HEK293 (cell line): Measurements from ENCODE around the gene YEATS4.

Experiments
- CTCF ChIA-PET: fragments of 350-600 bp; formaldehyde crosslinking; extraction: SDS; loops from one replicate; lab custom pipeline; 2021; ENCODE audit warnings: antibody characterized with exemption; lab: Yijun Ruan, JAX
- POLR2A ChIA-PET: fragments of 300-600 bp; formaldehyde crosslinking; extraction: SDS; loops from one replicate; lab custom pipeline; 2020; ENCODE audit warnings: antibody characterized with exemption, inconsistent platforms; lab: Yijun Ruan, JAX
- H3K27ac ChIP-seq: fragments of 200-500 bp; sonication (Bioruptor generic); 2 replicates; pipeline ENCODE4 v1.5.1; 2014; ENCODE audit warnings: low read depth, low read length, control low read depth, inconsistent platforms; ENCODE audit errors: extremely low read depth
- H3K36me3 ChIP-seq, 2 experiments: fragments of 200-500 bp in 1 of 2; sonication (Bioruptor generic) in 1 of 2; 1 replicate in 1 of 2; 2 replicates in 1 of 2; pipeline ENCODE4 v1.5.1; 2014 to 2017; ENCODE audit warnings: inconsistent platforms in 2 of 2, low read length in 2 of 2; ENCODE audit not compliant: control insufficient read depth in 2 of 2, insufficient read depth in 1 of 2
- H3K4me1 ChIP-seq: fragments of 200-500 bp; sonication (Bioruptor generic); 2 replicates; pipeline ENCODE4 v1.5.1; 2014; ENCODE audit warnings: mild to moderate bottlenecking, low read length, inconsistent platforms; ENCODE audit not compliant: control insufficient read depth, insufficient read depth
- H3K4me3 ChIP-seq: 2 replicates; pipeline ENCODE4 v1.5.1; 2011; ENCODE audit warnings: low read depth, mild to moderate bottlenecking, control low read depth, low read length, moderate library complexity
- H3K9me3 ChIP-seq: fragments of 200-500 bp; sonication (Bioruptor generic); 2 replicates; pipeline ENCODE4 v1.5.1; 2014; ENCODE audit warnings: low read depth, low read length, inconsistent platforms; ENCODE audit not compliant: control insufficient read depth, insufficient read depth
- EGR2 ChIP-seq: fragments of 450-650 bp; formaldehyde crosslinking; IDR thresholded peaks from 2 replicates; pipeline ENCODE4 v1.5.1; 2016; ENCODE audit warnings: low read depth, missing biosample characterization, missing genetic modification characterization
- GLIS2 ChIP-seq: fragments of 450-650 bp; formaldehyde crosslinking; IDR thresholded peaks from 2 replicates; pipeline ENCODE4 v1.5.1; 2016; ENCODE audit warnings: missing biosample characterization, missing genetic modification characterization
- HOXC10 ChIP-seq: sonication (generic); formaldehyde crosslinking; IDR thresholded peaks from 2 replicates; pipeline ENCODE4 v1.8.1; 2023; ENCODE audit warnings: mild to moderate bottlenecking, missing genetic modification reagents
- HOXD13 ChIP-seq: sonication (generic); formaldehyde crosslinking; IDR thresholded peaks from 2 replicates; pipeline ENCODE4 v1.8.0; 2022; ENCODE audit warnings: missing genetic modification reagents, borderline replicate concordance
- IKZF3 ChIP-seq: fragments of 450-650 bp; IDR thresholded peaks from 2 replicates; pipeline ENCODE4 v1.5.0; 2018; ENCODE audit warnings: missing biosample characterization, mild to moderate bottlenecking, missing genetic modification characterization, moderate library complexity
- KLF8 ChIP-seq: fragments of 450-650 bp; formaldehyde crosslinking; IDR thresholded peaks from 2 replicates; pipeline ENCODE4 v1.5.1; 2016; ENCODE audit warnings: missing biosample characterization, missing genetic modification characterization
- KLF9 ChIP-seq: fragments of 450-650 bp; formaldehyde crosslinking; IDR thresholded peaks from 2 replicates; pipeline ENCODE4 v1.5.1; 2016; ENCODE audit warnings: missing biosample characterization, missing genetic modification characterization, low read depth
- MEIS1 ChIP-seq: sonication (generic); formaldehyde crosslinking; IDR thresholded peaks from 2 replicates; pipeline ENCODE4 v1.8.1; 2022; ENCODE audit warnings: missing genetic modification reagents, mild to moderate bottlenecking, borderline replicate concordance
- REPIN1 ChIP-seq: fragments of 450-650 bp; formaldehyde crosslinking; IDR thresholded peaks from 2 replicates; pipeline ENCODE4 v1.5.1; 2017; ENCODE audit warnings: missing biosample characterization, missing genetic modification characterization, low read depth
- SCRT2 ChIP-seq: fragments of 450-650 bp; formaldehyde crosslinking; IDR thresholded peaks from 2 replicates; pipeline ENCODE4 v1.5.1; 2016; ENCODE audit warnings: missing biosample characterization, missing genetic modification characterization
- TCF7L2 ChIP-seq: IDR thresholded peaks from 2 replicates; pipeline ENCODE4 v1.6.1; 2011; ENCODE audit warnings: low read depth, mild to moderate bottlenecking, inconsistent platforms, low read length, moderate library complexity, borderline replicate concordance
- WT1 ChIP-seq: fragments of 450-650 bp; formaldehyde crosslinking; IDR thresholded peaks from 2 replicates; pipeline ENCODE4 v1.5.1; 2016; ENCODE audit warnings: missing biosample characterization, missing genetic modification characterization
- ZBTB7A ChIP-seq: fragments of 450-650 bp; formaldehyde crosslinking; IDR thresholded peaks from 2 replicates; pipeline ENCODE4 v1.5.1; 2016; ENCODE audit warnings: low read depth, missing biosample characterization, missing genetic modification characterization
- ZFP37 ChIP-seq: fragments of 450-650 bp; formaldehyde crosslinking; IDR thresholded peaks from 2 replicates; pipeline ENCODE4 v1.5.1; 2016; ENCODE audit warnings: missing biosample characterization, missing genetic modification characterization
- ZNF133 ChIP-seq: fragments of 450-650 bp; formaldehyde crosslinking; IDR thresholded peaks from 2 replicates; pipeline ENCODE4 v1.5.1; 2016; ENCODE audit warnings: missing biosample characterization, missing genetic modification characterization
- ZNF140 ChIP-seq: fragments of 450-650 bp; formaldehyde crosslinking; IDR thresholded peaks from 2 replicates; pipeline ENCODE4 v1.5.1; 2016; ENCODE audit warnings: missing biosample characterization, missing genetic modification characterization
- ZNF16 ChIP-seq: fragments of 450-650 bp; formaldehyde crosslinking; IDR thresholded peaks from 2 replicates; pipeline ENCODE4 v1.5.1; 2016; ENCODE audit warnings: low read depth, missing biosample characterization, missing genetic modification characterization
- ZNF223 ChIP-seq: fragments of 450-650 bp; formaldehyde crosslinking; IDR thresholded peaks from 2 replicates; pipeline ENCODE4 v1.5.1; 2016; ENCODE audit warnings: missing biosample characterization, missing genetic modification characterization
- ZNF266 ChIP-seq: fragments of 450-650 bp; formaldehyde crosslinking; IDR thresholded peaks from 2 replicates; pipeline ENCODE4 v1.5.1; 2016; ENCODE audit warnings: missing biosample characterization, missing genetic modification characterization, low read depth
- ZNF274 ChIP-seq, 2 experiments: fragments of 200-500 bp in 1 of 2; fragments of 450-650 bp in 1 of 2; sonication (Bioruptor generic) in 1 of 2; formaldehyde crosslinking in 1 of 2; IDR thresholded peaks; 2 replicates each; pipeline versions ENCODE4 v1.5.1 to v1.6.1; 2014 to 2016; ENCODE audit warnings: borderline replicate concordance in 1 of 2, inconsistent platforms in 1 of 2, low read length in 1 of 2, missing biosample characterization in 1 of 2, missing genetic modification characterization in 1 of 2
- ZNF324 ChIP-seq: fragments of 450-650 bp; formaldehyde crosslinking; IDR thresholded peaks from 2 replicates; pipeline ENCODE4 v1.5.1; 2016; ENCODE audit warnings: missing biosample characterization, missing genetic modification characterization
- ZNF341 ChIP-seq: fragments of 450-650 bp; formaldehyde crosslinking; IDR thresholded peaks from 2 replicates; pipeline ENCODE4; 2016; ENCODE audit warnings: low read depth, missing biosample characterization, missing genetic modification characterization
- ZNF350 ChIP-seq: fragments of 450-650 bp; formaldehyde crosslinking; IDR thresholded peaks from 2 replicates; pipeline ENCODE4 v1.5.0; 2017; ENCODE audit warnings: missing biosample characterization, mild to moderate bottlenecking, missing genetic modification characterization
- ZNF366 ChIP-seq: fragments of 450-650 bp; formaldehyde crosslinking; conservative IDR thresholded peaks from 2 replicates; pipeline ENCODE4 v1.5.1; 2016; ENCODE audit warnings: missing biosample characterization, missing genetic modification characterization
- ZNF426 ChIP-seq: fragments of 450-650 bp; formaldehyde crosslinking; IDR thresholded peaks from 2 replicates; pipeline ENCODE4 v1.5.1; 2017; ENCODE audit warnings: missing biosample characterization, missing genetic modification characterization, mild to moderate bottlenecking, inconsistent platforms, moderate library complexity
- ZNF548 ChIP-seq: fragments of 450-650 bp; formaldehyde crosslinking; IDR thresholded peaks from 2 replicates; pipeline ENCODE4 v1.5.1; 2016; ENCODE audit warnings: missing biosample characterization, missing genetic modification characterization
- ZNF600 ChIP-seq: fragments of 450-650 bp; formaldehyde crosslinking; IDR thresholded peaks from 2 replicates; pipeline ENCODE4 v1.5.1; 2016; ENCODE audit warnings: missing biosample characterization, missing genetic modification characterization
- ZNF621 ChIP-seq: fragments of 450-650 bp; formaldehyde crosslinking; IDR thresholded peaks from 2 replicates; pipeline ENCODE4 v1.5.1; 2017; ENCODE audit warnings: missing biosample characterization, missing genetic modification characterization
- ZNF623 ChIP-seq: fragments of 450-650 bp; formaldehyde crosslinking; IDR thresholded peaks from 2 replicates; pipeline ENCODE4 v1.5.1; 2016; ENCODE audit warnings: missing biosample characterization, missing genetic modification characterization
- ZNF626 ChIP-seq: fragments of 450-650 bp; sonication (Bioruptor Pico); formaldehyde crosslinking; IDR thresholded peaks from 2 replicates; pipeline ENCODE4 v1.5.1; 2018; ENCODE audit warnings: missing biosample characterization, missing genetic modification characterization, inconsistent platforms
- ZNF658 ChIP-seq: fragments of 450-650 bp; formaldehyde crosslinking; IDR thresholded peaks from 2 replicates; pipeline ENCODE4; 2016; ENCODE audit warnings: missing biosample characterization, missing genetic modification characterization
- ZNF791 ChIP-seq: fragments of 450-650 bp; formaldehyde crosslinking; IDR thresholded peaks from 2 replicates; pipeline ENCODE4 v1.5.1; 2016; ENCODE audit warnings: missing biosample characterization, missing genetic modification characterization
- TF ChIP-seq, protein P1 (sequence below): fragments of 450-650 bp; formaldehyde crosslinking; IDR thresholded peaks from 2 replicates; pipeline ENCODE4 v1.5.1; 2017; ENCODE audit warnings: missing biosample characterization, missing genetic modification characterization

YEATS4 gene

GRCh38 chr12:69392179-69392928 is 32.8 kb downstream of the YEATS4 start:
- no peaks in the 10 kb centered on the region for H3K4me1 ChIP-seq
- peaks cover 18 to 40% of the 10 kb centered on the region in 2 experiments for H3K36me3 ChIP-seq
- H3K4me3 ChIP-seq = no peak overlapping the region
- no peak overlapping the region for H3K27ac ChIP-seq
- TF ChIP-seq ZFP37 (tag by site-specific recombination) = no peak
- TF ChIP-seq ZNF140 (tag by site-specific recombination) = peak; percentile 42; the same call in 1 of the 2 replicates
- ChIA-PET POLR2A (no interaction called here), CTCF (no interaction called here)
- no peaks in the 10 kb centered on the region for H3K9me3 ChIP-seq

- Histone ChIP-seq H3K9me3 (no peaks in the 10 kb centered on the region), H3K36me3 (peaks cover 5 to 25% of the 10 kb centered on the region in 2 experiments), H3K4me1 (no peaks in the 10 kb centered on the region), H3K4me3 (no peak overlapping the region), H3K27ac (no peak overlapping the region)
- ChIA-PET CTCF (interaction anchor here (1.0 kb wide), 1 partner anchor 8 kb away, joined by 3 read pairs; no protein-coding TSS in a partner anchor), POLR2A (no interaction called here)
- no peak for TF ChIP-seq ZNF621 (tag by site-specific recombination)
- TF ChIP-seq ZNF341 (tag by site-specific recombination) = no peak
- no peak for TF ChIP-seq KLF9
- no peak for TF ChIP-seq HOXC10 (CRISPR knock-in tag)
- TF ChIP-seq MEIS1 (CRISPR knock-in tag) = no peak
- TF ChIP-seq ZNF324 (tag by site-specific recombination) = no peak
- no peak for TF ChIP-seq GLIS2 (tag by site-specific recombination)
- TF ChIP-seq WT1 (tag by site-specific recombination) = no peak
- TF ChIP-seq ZNF16 = no peak
- TF ChIP-seq ZNF133 (tag by site-specific recombination) = no peak
- TF ChIP-seq REPIN1 = no peak
- no peak for TF ChIP-seq ZNF274 (IDR thresholded peaks at IDR 0.05; ENCODE audit: low read length)
- TF ChIP-seq ZNF274 (tag by site-specific recombination; IDR thresholded peaks at IDR 0.05; ENCODE audit: borderline replicate concordance) = no peak
- no peak for TF ChIP-seq ZNF548 (tag by site-specific recombination)
- TF ChIP-seq IKZF3 (tag by site-specific recombination) = no peak
- no peak for TF ChIP-seq ZNF266 (tag by site-specific recombination)
- no peak for TF ChIP-seq EGR2 (tag by site-specific recombination)
- TF ChIP-seq KLF8 (tag by site-specific recombination) = no peak
- TF ChIP-seq ZNF350 (tag by site-specific recombination) = no peak
- TF ChIP-seq ZBTB7A (tag by site-specific recombination) = no peak
- no peak for TF ChIP-seq SCRT2 (tag by site-specific recombination)
Observed at GRCh38 chr12:69396041-69396440, 36.5 kb downstream of the YEATS4 start.

DNA sequence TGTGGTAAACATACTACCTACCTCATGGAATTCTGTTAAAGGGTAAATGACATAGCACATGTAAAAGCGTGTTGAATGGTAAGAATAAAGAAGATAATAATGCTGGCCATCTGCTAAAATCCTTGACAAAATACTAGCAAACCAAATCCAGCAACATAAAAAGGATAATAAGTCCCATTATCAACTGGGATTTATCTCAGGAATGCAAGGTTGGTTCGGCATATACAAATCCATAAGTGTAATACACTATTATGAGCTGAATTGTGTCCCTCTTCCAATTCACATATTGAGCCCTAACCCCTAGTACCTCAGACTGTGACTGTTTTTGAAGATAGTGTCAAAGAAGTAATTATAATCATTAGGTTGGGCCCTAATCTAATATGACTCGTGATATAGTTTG is 37.4 kb downstream of the YEATS4 start:
- ChIA-PET CTCF (no interaction called here), POLR2A (no interaction called here)
- H3K4me1 ChIP-seq = no peaks in the 10 kb centered on the region
- no peak overlapping the region for H3K4me3 ChIP-seq
- no peaks in the 10 kb centered on the region for H3K9me3 ChIP-seq
- no peak overlapping the region for H3K27ac ChIP-seq
- H3K36me3 ChIP-seq = peaks cover 0 to 16% of the 10 kb centered on the region in 2 experiments; a peak in 1 of 3 replicates
- TF ChIP-seq, protein P1, sequence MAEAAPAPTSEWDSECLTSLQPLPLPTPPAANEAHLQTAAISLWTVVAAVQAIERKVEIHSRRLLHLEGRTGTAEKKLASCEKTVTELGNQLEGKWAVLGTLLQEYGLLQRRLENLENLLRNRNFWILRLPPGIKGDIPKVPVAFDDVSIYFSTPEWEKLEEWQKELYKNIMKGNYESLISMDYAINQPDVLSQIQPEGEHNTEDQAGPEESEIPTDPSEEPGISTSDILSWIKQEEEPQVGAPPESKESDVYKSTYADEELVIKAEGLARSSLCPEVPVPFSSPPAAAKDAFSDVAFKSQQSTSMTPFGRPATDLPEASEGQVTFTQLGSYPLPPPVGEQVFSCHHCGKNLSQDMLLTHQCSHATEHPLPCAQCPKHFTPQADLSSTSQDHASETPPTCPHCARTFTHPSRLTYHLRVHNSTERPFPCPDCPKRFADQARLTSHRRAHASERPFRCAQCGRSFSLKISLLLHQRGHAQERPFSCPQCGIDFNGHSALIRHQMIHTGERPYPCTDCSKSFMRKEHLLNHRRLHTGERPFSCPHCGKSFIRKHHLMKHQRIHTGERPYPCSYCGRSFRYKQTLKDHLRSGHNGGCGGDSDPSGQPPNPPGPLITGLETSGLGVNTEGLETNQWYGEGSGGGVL (tag by site-specific recombination) = no peak
- TF ChIP-seq TCF7L2 (no peak), ZNF626 (tag by site-specific recombination) (no peak), HOXD13 (CRISPR knock-in tag) (no peak), ZNF223 (tag by site-specific recombination) (no peak), ZNF324 (tag by site-specific recombination) (no peak), ZNF366 (tag by site-specific recombination) (no peak), ZNF623 (tag by site-specific recombination) (no peak), ZNF426 (tag by site-specific recombination) (no peak), ZNF600 (tag by site-specific recombination) (no peak), ZNF791 (tag by site-specific recombination) (no peak), ZNF548 (tag by site-specific recombination) (no peak), ZNF658 (tag by site-specific recombination) (no peak)
